ENCODE measurements around the gene CNNM2.
"Not testable (repeated sequence)": the region's sequence is repeated elsewhere in the genome, so short reads cannot be mapped to it uniquely, and the experiment has no call there.

The CNNM2 gene

DNA sequence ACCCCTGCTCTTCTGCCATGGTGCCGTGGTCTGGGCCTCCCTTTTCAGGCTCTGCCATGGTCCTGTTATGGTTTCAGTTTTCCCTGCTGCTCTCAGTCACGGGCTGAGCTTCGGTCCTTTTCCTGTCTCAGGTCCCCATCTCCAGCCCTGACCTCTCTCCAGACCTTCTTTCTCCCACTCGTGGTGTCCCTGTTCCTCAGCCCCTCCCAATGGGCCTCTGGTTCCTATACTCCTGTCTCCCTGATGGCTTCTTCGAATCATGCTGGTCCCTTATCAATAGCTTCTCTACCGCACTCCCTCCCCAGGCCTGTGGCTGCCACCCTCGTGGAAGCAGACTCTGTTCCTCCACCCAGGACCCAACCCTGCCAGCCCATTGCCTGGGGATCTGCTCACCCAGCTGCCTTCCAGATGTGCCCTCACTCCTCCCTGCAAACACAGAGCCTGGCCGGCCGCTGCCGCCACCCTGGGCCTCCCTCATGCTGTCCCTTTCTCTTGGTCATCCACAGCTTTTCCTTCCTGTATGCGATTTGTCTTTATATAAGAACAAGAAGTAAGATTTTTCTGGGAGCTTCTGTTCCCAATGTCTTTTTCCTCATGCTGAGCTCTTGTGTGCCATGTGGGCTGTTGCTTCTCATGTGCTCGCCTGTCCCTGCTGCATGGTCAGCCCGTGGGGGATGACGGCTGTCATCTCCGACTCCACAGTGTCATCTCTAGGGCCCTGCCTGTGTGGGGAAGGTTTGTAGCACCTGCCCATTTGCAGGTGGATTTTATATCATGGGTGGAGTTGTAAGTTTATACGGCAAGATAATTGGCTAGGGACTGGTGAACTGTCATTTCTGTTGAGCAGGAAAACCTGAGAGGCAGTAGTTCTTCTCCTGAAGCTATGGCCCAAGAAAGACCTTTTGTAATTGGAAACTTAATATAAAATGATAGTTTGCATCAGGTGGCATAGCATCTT lies 148.3 kb downstream of the CNNM2 start:
- DNase-seq (no peak), ATAC-seq (replicated peaks) (no peak)
- peaks cover 3% of the 10 kb centered on the region for H3K36me3 Mint-ChIP-seq (ENCODE audit: insufficient read depth)
- peaks cover 18 to 22% of the 10 kb centered on the region in 2 donors for H3K4me1 Mint-ChIP-seq (ENCODE audit: low read depth in 2 of 2)
- no peak overlapping the region for H3K4me3 Mint-ChIP-seq
- H3K27me3 Mint-ChIP-seq, result no peaks in the 10 kb centered on the region
- peak overlapping the region in 1 of 2 donors; percentile 54 for H3K27ac Mint-ChIP-seq
- H3K9me3 Mint-ChIP-seq, result no peaks in the 10 kb centered on the region

DNA sequence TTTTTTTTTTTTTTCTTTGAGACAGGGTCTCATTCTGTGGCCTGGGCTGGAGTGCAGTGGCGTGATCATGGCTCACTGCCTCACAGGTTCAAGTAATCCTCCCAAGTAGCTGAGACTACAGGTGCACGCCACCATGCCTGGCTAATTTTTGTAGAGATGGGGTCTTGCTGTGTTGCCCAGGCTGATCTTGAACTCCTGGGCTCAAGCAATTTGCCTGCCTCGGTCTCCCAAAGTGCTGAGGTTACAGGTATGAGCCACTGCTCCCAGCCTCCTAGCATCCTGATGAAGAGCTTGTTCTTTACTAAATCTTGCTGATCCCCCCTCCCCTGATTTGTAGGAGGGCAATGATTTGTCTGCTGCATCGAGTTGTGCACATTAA lies 149.0 kb downstream of the CNNM2 start:
- H3K4me3 Mint-ChIP-seq, result not testable (repeated sequence)
- H3K4me1 Mint-ChIP-seq (ENCODE audit: low read depth in 2 of 2), result peaks cover 20 to 22% of the 10 kb centered on the region in 2 donors

DNA sequence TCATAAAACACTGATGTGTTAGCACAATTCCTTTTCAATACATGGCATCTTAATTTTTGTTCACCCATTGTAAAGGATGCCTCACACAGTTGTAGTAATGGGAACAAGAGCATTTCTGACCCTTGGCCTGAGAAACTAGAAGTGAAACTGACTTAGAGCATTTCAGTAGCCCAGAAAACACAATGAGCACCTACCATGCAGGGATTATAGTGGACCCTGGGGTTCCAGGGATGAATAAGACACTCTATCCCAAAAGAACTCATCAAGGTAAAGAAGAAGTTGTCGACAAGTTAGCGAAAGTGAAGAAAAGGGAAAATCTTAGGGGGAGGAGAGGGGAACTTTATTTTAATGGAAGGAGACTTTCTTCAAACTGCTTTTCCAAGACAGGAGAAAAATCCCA lies 149.4 kb downstream of the CNNM2 start:
- peak overlapping the region in 1 of 2 donors; percentile 52 for H3K27ac Mint-ChIP-seq
- no peak for ATAC-seq (replicated peaks)
- no peaks in the 10 kb centered on the region for H3K9me3 Mint-ChIP-seq

More for the DNA sequence above, 149.0 kb downstream of the CNNM2 start:
- H3K27me3 Mint-ChIP-seq; DNase-seq; H3K9me3 Mint-ChIP-seq; H3K36me3 Mint-ChIP-seq (ENCODE audit: insufficient read depth); ATAC-seq (replicated peaks): not testable (repeated sequence)
- H3K27ac Mint-ChIP-seq, result peak overlapping the region in 1 of 2 donors; percentile 52

DNA sequence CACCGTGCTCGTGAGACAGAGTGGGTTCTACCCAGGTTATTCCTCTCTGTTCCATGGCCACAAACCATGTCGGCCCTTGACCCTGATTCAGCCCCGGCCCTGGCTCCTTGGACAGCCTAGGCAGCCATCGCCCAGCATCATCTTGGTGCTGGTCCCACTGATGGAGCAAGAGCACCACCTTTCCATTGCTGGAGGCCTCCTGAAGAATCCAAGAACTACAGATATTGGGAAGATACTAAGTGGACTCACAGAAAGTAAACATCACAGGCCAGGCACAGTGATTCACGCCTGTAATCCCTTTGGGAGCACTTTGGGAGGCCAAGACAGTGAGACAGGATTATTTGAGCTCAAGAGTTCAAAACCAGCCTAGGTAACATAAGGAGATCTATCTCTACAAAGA lies 149.9 kb downstream of the CNNM2 start:
- peaks cover 20 to 22% of the 10 kb centered on the region in 2 donors for H3K4me1 Mint-ChIP-seq (ENCODE audit: low read depth in 2 of 2)
- H3K4me3 Mint-ChIP-seq, result no peak overlapping the region
- no peak for DNase-seq
- no peak overlapping the region for H3K27ac Mint-ChIP-seq
- H3K36me3 Mint-ChIP-seq (ENCODE audit: insufficient read depth), result peaks cover 3% of the 10 kb centered on the region
- H3K9me3 Mint-ChIP-seq, result no peaks in the 10 kb centered on the region
- H3K27me3 Mint-ChIP-seq, result no peaks in the 10 kb centered on the region
- no peak for ATAC-seq (replicated peaks)

More for the DNA sequence above, 149.4 kb downstream of the CNNM2 start:
- Mint-ChIP-seq H3K36me3 (ENCODE audit: insufficient read depth) (peaks cover 3% of the 10 kb centered on the region), H3K27me3 (no peaks in the 10 kb centered on the region), H3K4me3 (no peak overlapping the region), H3K4me1 (ENCODE audit: low read depth in 2 of 2) (peaks cover 20 to 22% of the 10 kb centered on the region in 2 donors)
- no peak for DNase-seq

DNA sequence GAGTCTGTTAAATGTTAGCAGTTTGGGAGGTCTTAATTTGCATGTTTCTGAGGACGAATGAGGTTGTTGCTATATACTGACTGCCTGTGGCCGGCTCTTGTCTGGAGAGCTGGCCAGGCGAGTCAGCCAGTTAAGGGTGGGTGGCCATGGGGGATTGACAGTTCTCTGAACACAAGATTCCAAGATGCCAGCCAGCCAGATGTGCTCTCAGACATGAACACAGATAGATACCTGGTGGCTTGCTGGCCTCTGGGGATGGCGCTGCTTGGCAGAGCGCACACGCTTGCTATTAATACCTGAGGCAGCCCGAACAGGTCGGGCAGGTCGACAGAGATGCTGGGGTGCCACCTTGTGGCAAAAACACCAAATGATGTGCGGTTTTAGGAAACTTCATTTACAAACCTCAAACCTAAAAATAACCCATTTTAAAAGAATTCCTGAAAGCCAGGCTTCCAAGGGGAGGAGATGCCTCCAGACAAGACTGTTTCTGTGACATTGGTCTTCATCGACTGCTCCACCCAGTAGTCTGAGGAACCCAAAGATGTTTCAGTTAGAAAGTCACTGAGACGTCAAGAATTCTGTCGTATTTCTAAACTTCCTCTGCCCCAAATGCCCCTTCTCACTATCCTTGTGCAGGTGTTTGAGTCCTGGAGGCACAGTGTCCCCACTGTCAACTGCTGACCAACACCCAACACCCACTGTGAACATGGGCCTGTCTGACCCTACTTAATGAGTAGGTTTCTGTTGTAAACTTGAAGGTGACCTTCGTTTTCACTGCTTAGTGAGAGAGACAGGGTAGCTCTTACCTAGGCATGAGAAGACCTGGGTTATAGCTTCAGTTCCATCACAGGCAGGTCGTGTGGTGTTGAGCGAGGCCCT lies 151.6 kb downstream of the CNNM2 start:
- peaks cover 6% of the 10 kb centered on the region for H3K36me3 Mint-ChIP-seq (ENCODE audit: insufficient read depth)
- peak; percentile 83 for ATAC-seq (replicated peaks)
- H3K27ac Mint-ChIP-seq, result peak overlapping the region; percentile 19 to 92
- no peaks in the 10 kb centered on the region for H3K27me3 Mint-ChIP-seq
- no peaks in the 10 kb centered on the region for H3K9me3 Mint-ChIP-seq
- H3K4me1 Mint-ChIP-seq (ENCODE audit: low read depth in 2 of 2), result peaks cover 20 to 22% of the 10 kb centered on the region in 2 donors
- H3K4me3 Mint-ChIP-seq, result peak overlapping the region in 1 of 2 donors; percentile 55
- peak; percentile 63 to 73 (median 67) for DNase-seq

DNA sequence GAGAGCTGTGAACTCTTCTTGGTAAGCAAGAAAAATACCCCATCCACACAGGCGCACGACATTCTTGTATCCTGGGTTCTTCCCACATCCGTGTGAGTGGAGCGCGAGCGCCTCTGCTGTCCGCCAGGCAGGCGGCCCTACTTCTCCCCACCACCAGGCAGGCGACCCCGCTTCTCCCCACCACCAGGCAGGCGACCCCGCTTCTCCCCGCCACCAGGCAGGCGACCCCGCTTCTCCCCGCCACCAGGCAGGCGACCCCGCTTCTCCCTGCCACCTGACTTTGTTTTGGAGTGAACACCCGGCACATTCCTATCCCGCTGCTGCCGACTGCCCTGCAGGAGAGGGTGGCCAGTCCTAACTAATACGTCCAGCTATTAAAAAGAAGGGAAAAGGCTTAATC lies 154.2 kb downstream of the CNNM2 start:
- Mint-ChIP-seq H3K9me3 (no peaks in the 10 kb centered on the region), H3K4me1 (ENCODE audit: low read depth in 2 of 2) (peaks cover 20 to 22% of the 10 kb centered on the region in 2 donors), H3K36me3 (ENCODE audit: insufficient read depth) (peaks cover 15% of the 10 kb centered on the region), H3K4me3 (peak overlapping the region in 1 of 2 donors; percentile 14), H3K27ac (no peak overlapping the region), H3K27me3 (no peaks in the 10 kb centered on the region)
- ATAC-seq (replicated peaks), result no peak
- no peak for DNase-seq

DNA sequence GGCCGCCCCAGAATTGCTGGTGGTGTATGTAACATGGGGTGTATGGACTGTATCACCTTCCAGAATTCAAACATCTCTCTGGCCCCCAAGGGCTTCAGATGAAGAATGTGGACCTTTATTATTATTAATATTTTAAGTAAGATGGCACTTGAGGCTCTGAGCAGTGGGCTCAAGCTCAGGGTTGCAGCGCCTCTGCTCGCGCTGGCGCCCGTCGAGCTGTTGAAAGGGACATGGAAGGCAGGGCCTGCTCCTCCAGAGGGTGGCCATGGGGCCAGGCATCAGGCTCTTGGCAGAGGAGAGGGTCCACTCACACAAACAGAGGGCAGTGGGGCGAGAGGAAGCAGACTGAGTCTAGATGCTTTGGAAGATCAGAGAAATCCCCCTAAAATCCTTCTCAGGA lies 154.8 kb downstream of the CNNM2 start:
- no peak for ATAC-seq (replicated peaks)
- peaks cover 18% of the 10 kb centered on the region for H3K36me3 Mint-ChIP-seq (ENCODE audit: insufficient read depth)
- no peaks in the 10 kb centered on the region for H3K27me3 Mint-ChIP-seq
- DNase-seq, result no peak
- H3K4me3 Mint-ChIP-seq, result no peak overlapping the region
- peaks cover 20 to 22% of the 10 kb centered on the region in 2 donors for H3K4me1 Mint-ChIP-seq (ENCODE audit: low read depth in 2 of 2)
- H3K9me3 Mint-ChIP-seq, result no peaks in the 10 kb centered on the region
- peak overlapping the region in 1 of 2 donors; percentile 38 for H3K27ac Mint-ChIP-seq

DNA sequence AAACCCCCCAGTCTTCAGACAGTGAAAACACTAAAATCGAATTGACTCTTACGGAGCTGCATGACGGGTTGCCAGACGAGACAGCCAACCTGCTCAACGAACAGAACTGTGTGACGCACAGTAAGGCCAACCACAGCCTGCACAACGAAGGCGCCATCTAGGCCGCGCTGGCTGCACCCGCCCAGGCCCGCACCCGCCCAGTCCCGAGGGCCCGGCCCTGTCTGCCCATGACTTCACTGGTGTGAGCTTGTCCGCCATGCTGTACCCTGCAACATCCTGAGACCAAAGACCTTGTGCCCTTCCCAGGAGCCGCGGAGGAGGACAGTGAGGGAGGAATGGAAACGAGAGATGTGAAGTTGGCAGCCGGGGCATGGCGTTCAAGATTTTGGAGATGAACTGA lies 158.9 kb downstream of the CNNM2 start:
- H3K27me3 Mint-ChIP-seq, result no peaks in the 10 kb centered on the region
- H3K4me3 Mint-ChIP-seq, result no peak overlapping the region
- no peaks in the 10 kb centered on the region for H3K9me3 Mint-ChIP-seq
- peaks cover 0 to 3% of the 10 kb centered on the region in 2 donors for H3K4me1 Mint-ChIP-seq (ENCODE audit: low read depth in 2 of 2)
- ATAC-seq (replicated peaks), result no peak
- peak overlapping the region in 1 of 2 donors; percentile 62 for H3K27ac Mint-ChIP-seq
- DNase-seq, result no peak
- H3K36me3 Mint-ChIP-seq (ENCODE audit: insufficient read depth), result peaks cover 20% of the 10 kb centered on the region

DNA sequence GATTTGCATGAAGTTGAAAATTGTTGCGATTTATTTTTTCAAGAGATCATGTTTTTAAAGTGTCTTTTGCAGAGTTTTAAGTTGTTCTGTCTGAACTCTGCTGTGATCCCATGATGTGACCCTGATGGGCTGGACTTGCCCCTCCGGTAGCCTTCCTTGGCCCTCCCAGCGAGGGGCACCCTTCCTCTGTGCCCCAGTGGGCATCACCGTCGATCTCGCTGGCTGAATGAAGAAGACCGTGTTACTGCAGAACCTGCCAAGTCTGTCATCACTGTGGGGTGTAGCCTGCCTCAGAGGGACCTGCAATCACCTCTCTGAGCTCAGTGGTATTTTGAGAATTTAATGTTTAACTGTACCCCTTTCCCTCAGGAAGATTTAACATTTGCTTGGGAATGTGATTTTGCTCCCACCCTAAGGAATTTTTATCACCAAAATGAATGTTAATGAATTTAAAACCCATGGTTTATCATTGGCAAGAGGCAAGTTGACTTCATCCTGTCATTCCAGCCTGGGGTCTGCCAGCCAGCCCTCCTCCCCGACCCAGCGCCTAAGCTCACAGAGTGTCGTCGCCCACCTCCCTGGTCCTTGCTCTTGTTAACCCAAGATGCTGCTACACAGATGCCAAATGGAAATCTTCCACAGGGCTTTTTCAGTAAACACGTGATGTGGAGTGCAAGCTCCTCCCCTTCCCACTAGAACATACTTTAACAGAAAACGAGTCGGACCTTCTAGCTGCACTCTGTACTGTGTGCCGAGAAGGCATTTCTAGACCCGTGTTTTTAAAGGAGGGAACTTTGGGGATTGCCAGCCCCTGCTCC lies 159.6 kb downstream of the CNNM2 start:
- peaks cover 20% of the 10 kb centered on the region for H3K36me3 Mint-ChIP-seq (ENCODE audit: insufficient read depth)
- H3K27me3 Mint-ChIP-seq, result no peaks in the 10 kb centered on the region
- ATAC-seq (replicated peaks) (no peak), DNase-seq (no peak)
- H3K9me3 Mint-ChIP-seq, result no peaks in the 10 kb centered on the region
- H3K4me1 Mint-ChIP-seq (ENCODE audit: low read depth in 2 of 2), result peaks cover 0 to 3% of the 10 kb centered on the region in 2 donors
- H3K4me3 Mint-ChIP-seq, result no peak overlapping the region
- H3K27ac Mint-ChIP-seq, result peak overlapping the region; percentile 62 to 68

DNA sequence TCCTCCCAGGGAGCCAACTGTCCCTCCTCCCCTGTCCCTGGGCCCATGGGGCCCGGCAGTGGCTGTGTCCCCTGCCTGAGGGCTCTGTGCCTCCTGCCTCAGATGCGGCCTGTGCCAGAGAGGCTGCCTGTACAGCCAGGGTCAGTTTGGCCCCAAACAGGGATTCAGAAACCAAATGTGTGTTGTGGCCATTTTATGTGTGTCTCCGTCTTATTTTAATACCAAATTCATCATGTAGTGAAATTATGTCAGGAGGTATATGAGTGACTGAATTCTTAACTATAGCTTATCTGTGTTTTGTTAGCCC lies 160.2 kb downstream of the CNNM2 start:
- peaks cover 0 to 3% of the 10 kb centered on the region in 2 donors for H3K4me1 Mint-ChIP-seq (ENCODE audit: low read depth in 2 of 2)
- no peak overlapping the region for H3K27ac Mint-ChIP-seq
- H3K4me3 Mint-ChIP-seq, result no peak overlapping the region
- H3K36me3 Mint-ChIP-seq (ENCODE audit: insufficient read depth), result peaks cover 21% of the 10 kb centered on the region
- DNase-seq (no peak), ATAC-seq (replicated peaks) (no peak)
- no peaks in the 10 kb centered on the region for H3K9me3 Mint-ChIP-seq
- no peaks in the 10 kb centered on the region for H3K27me3 Mint-ChIP-seq

DNA sequence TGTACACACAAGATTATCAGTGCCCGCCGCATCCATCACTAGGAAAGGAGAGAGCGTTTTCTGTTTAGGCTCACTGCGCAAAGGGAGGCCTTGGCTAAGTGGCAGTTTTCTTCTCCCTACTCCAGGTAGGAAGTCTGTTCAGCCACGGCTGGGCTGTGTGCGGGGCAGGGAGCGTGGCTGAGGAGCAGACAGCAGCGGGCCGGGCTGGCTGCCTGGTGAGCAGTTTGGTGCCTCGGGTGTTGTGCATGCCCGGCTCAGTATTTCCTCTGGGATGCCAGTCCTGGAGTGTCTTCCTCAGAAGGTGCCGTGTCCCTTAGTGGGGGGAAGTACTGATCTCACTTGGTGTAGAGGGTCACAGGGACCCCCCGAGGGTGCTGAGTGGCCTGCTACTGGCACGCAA lies 160.6 kb downstream of the CNNM2 start:
- Mint-ChIP-seq H3K36me3 (ENCODE audit: insufficient read depth) (peaks cover 22% of the 10 kb centered on the region), H3K4me1 (ENCODE audit: low read depth in 2 of 2) (peaks cover 0 to 3% of the 10 kb centered on the region in 2 donors), H3K27ac (no peak overlapping the region), H3K4me3 (no peak overlapping the region), H3K27me3 (no peaks in the 10 kb centered on the region), H3K9me3 (no peaks in the 10 kb centered on the region)
- no peak for DNase-seq
- no peak for ATAC-seq (replicated peaks)

DNA sequence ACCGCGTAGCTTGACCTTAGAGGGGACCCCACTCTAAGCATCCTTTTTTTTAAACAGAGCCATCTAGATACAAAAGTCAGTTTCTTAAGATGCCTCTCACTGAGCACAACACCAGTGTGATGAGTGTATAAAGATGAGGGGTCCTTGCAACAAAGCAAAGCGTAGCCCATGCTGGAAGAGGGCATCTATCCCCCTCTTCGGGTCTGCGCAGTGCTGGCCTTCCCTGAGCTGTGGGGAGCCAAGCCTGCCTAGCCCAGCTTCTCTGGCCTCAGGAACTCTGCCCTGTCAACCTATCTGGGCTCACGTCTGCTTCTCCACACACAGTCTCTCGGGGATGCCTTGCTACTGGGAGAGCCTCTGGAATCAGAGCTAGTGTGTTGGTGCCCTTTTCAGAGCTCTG lies 161.0 kb downstream of the CNNM2 start:
- Mint-ChIP-seq H3K36me3 (ENCODE audit: insufficient read depth) (peaks cover 19% of the 10 kb centered on the region), H3K4me1 (ENCODE audit: low read depth in 2 of 2) (peaks cover 0 to 3% of the 10 kb centered on the region in 2 donors), H3K27me3 (no peaks in the 10 kb centered on the region), H3K9me3 (no peaks in the 10 kb centered on the region), H3K27ac (no peak overlapping the region), H3K4me3 (no peak overlapping the region)
- no peak for DNase-seq
- no peak for ATAC-seq (replicated peaks)

DNA sequence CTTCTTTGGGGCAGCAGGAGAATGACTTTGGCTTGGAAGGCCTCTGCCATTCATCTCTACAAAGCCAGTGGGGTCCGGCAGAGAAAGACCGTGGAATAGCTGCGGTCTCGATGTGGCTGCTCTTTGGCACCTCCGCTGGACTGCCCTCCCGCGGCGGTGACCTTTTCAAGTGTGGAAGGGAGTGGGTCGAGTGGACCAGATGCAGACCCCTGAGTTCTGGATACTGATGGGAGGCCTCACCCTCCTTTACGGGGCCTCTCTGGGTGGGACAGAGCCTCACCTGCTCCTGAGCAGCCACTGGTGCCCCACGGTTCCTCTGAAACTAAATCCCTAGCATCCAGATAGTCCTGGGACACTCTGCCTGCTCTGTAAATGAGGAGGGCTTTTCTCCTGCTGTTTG lies 161.9 kb downstream of the CNNM2 start:
- Mint-ChIP-seq H3K27ac (no peak overlapping the region), H3K9me3 (no peaks in the 10 kb centered on the region), H3K4me3 (no peak overlapping the region), H3K27me3 (no peaks in the 10 kb centered on the region), H3K36me3 (ENCODE audit: insufficient read depth) (peaks cover 19% of the 10 kb centered on the region), H3K4me1 (ENCODE audit: low read depth in 2 of 2) (peaks cover 0 to 3% of the 10 kb centered on the region in 2 donors)
- no peak for DNase-seq
- ATAC-seq (replicated peaks), result no peak

Measured in effector memory CD8-positive, alpha-beta T cell (primary cell).